Lower lobe of right lung (tissue), 2 donors: ENCODE measurements around the gene CRYZL1. TPM values are rescaled to one million over a fixed set of nuclear protein-coding genes. Genes with fewer than 3 reads are reported as not detected.
A peak's percentile ranks its signal among the peaks of the same experiment; 100 is the strongest.

Experiments used
- ATAC-seq, 2 donors: fragments of 200-7000 bp; cut with Tn5 transposase; one replicate each; pipeline ENCODE4 v1.9.1; 2020 to 2022; ENCODE audit warnings: mild to moderate bottlenecking in 2 of 2, moderate library complexity in 2 of 2
- DNase-seq: peaks from one replicate; pipeline ENCODE4 v3.0.0-alpha.2; 2020
- H3K27ac ChIP-seq: fragments of 200-600 bp; one replicate; pipeline ENCODE4 v1.8.0; 2022
- H3K27me3 ChIP-seq: fragments of 200-600 bp; one replicate; pipeline ENCODE4 v1.8.0; 2022; ENCODE audit warnings: low read depth
- H3K36me3 ChIP-seq: fragments of 200-600 bp; one replicate; pipeline ENCODE4 v1.8.0; 2022; ENCODE audit warnings: mild to moderate bottlenecking
- H3K4me1 ChIP-seq: fragments of 200-600 bp; one replicate; pipeline ENCODE4 v1.8.0; 2022
- H3K4me3 ChIP-seq: fragments of 200-600 bp; one replicate; pipeline ENCODE4 v1.8.0; 2022; ENCODE audit warnings: mild to moderate bottlenecking
- H3K9me3 ChIP-seq: fragments of 200-600 bp; one replicate; pipeline ENCODE4 v1.8.0; 2022
- intact Hi-C: fragments of 100-400 bp; cut with DNase I; formaldehyde crosslinking; loops from one replicate; pipeline ENCODE4 v1.11.0; 2022
- total RNA-seq: library from RNA; stranded (reverse); fragmentation: NEBNext Ultra II Directional; extraction: Animal tissue kit (Norgen Biotek cat#: 25700); gene quantifications from one replicate; pipeline ENCODE4 v1.2.1, GENCODE V29; 2021
- TF ChIP-seq, protein P1 (sequence below): fragments of 200-600 bp; IDR thresholded peaks from one replicate; pipeline ENCODE4 v1.8.0; 2022; ENCODE audit warnings: antibody characterized with exemption, mild to moderate bottlenecking
- donor health status: DM: no; HTN: yes; CAD: no; lungs with severe emphysema.

The CRYZL1 gene
- total RNA-seq, 1 donor from 2014 or later, result 29.4 TPM

DNA sequence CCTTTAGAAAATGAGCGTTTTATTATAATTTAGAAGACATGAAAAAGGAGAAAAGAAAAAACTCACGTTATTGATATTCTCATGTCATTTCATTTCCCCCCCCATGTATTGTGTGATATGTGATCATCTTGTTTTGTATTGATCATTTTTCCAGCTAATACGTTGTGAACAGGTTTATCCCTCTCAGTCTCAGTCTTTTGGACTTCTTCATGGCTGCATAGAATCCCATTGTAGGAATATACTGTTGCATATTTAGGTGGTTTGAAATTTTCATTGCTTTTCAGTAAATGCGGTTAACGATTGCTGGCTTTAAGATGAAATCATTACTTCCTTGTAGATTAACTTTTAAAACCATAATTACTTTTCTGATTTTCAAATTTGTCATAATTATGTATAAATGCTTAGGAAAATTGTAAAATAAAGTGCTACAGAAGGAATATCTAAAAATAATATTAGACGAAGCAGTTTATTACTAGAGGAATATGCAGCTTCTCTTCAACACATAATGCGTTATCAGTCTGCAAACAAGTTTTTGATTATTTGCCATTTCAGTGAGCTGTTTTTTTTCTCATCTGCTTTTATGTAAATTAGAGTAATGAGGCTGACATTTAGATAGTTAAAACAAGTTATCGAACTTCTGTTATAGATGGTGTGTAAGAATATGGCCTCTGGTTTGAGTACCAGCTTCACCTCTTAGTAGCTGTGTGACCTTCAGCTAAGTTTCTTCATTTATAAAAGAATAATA, 96.9 kb downstream of the CRYZL1 start:
- DNase-seq (no peak), ATAC-seq (no peak)
- intact Hi-C loops, result no loop called here
- Histone ChIP-seq H3K4me1 (peaks cover 45% of the 10 kb centered on the region), H3K4me3 (peak overlapping the region; percentile 73), H3K27ac (no peak overlapping the region), H3K36me3 (peaks cover 36% of the 10 kb centered on the region), H3K9me3 (no peaks in the 10 kb centered on the region), H3K27me3 (no peaks in the 10 kb centered on the region)
- TF ChIP-seq, protein P1, sequence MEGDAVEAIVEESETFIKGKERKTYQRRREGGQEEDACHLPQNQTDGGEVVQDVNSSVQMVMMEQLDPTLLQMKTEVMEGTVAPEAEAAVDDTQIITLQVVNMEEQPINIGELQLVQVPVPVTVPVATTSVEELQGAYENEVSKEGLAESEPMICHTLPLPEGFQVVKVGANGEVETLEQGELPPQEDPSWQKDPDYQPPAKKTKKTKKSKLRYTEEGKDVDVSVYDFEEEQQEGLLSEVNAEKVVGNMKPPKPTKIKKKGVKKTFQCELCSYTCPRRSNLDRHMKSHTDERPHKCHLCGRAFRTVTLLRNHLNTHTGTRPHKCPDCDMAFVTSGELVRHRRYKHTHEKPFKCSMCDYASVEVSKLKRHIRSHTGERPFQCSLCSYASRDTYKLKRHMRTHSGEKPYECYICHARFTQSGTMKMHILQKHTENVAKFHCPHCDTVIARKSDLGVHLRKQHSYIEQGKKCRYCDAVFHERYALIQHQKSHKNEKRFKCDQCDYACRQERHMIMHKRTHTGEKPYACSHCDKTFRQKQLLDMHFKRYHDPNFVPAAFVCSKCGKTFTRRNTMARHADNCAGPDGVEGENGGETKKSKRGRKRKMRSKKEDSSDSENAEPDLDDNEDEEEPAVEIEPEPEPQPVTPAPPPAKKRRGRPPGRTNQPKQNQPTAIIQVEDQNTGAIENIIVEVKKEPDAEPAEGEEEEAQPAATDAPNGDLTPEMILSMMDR, result no peak

DNA sequence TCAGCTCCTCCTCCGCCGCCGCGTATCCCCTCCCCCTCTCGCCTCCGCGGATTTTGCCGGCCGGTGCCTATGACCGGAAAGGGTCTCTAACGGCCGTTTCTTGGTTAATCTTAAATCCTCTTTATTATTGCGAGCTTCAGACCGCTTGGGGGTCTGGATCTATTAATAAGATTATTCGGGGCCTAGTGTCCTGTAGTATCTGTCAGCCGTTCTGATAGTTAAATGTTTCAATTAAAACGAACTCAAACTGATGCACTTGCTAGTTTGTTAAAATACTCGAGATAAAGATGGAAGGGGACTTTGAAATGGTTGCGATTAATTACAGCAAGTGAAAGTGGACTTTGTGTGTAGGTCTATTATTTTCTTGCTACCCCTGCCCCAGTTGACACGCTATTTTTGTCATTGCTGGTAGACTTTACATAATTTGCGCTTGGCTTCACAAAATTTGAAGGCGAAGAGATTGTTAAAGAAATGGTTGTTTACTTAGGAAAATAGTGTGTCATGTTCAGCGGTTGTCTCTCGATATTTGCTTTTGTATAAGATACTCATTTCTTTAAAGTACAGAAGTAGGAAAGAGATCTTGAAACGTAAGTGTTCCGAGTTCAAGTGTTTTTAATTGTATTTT, 97.9 kb downstream of the CRYZL1 start:
- TF ChIP-seq, protein P1, result no peak
- ATAC-seq, result peak; percentile 57 to 66
- Histone ChIP-seq H3K4me1 (peaks cover 45% of the 10 kb centered on the region), H3K9me3 (no peaks in the 10 kb centered on the region), H3K36me3 (peaks cover 32% of the 10 kb centered on the region), H3K27me3 (no peaks in the 10 kb centered on the region), H3K4me3 (peak overlapping the region; percentile 73), H3K27ac (peak overlapping the region; percentile 97)
- peak; percentile 84 for DNase-seq
- intact Hi-C loops, result no loop called here

DNA sequence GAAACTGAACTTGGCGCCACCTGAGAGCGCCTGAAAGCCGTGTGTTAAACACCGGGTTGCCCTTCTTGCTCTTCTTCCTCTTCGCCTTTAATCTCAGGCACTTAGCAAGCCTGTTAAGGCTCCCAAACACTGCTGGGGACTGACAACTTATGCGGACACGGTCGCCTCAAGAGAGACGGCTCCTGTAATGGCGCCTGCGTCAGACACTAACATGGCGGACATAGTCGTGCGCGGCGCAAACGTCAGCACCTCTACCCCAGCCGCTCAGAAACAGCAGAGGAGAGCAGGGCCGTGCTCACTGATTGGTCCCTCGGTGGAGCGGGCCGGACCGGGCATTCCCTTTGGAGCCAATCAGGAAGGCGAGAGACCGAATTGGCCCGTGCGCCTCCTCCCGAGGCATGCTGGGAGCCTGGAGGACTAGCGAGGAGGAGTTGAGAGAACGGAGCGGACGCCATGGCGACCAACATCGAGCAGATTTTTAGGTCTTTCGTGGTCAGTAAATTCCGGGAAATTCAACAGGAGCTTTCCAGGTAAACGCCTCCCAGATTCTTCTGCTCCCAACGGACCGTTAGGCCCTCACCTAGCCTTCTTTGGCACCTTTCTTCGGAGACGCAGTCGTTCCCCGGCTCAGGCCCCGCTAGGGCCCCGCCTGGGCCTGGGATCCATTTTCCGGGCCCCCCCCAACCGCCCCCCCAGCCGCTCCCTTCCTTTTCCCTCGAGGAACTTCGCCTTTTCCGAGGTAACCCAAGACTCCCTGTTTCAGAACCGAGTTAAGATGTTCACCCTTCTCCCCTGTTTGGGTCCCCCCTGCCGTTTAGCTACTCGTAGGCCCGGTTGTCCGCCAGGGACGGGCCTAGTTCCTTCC, 98.7 kb downstream of the CRYZL1 start, which contains the start of gene SON:
SON (plus strand) TSS at position 399 of the 865 bp plus-strand sequence; CDS start at position 454, 55 bp downstream.
- H3K36me3 ChIP-seq, result peaks cover 32% of the 10 kb centered on the region
- peak within 1 kb of the TSS; percentile 73 for H3K4me3 ChIP-seq
- peaks cover 45% of the 10 kb centered on the region for H3K4me1 ChIP-seq
- ATAC-seq, result peak; percentile 98 to 99
- intact Hi-C loops, result no loop called here
- H3K27me3 ChIP-seq, result no peaks in the 10 kb centered on the region
- H3K9me3 ChIP-seq, result no peaks in the 10 kb centered on the region
- TF ChIP-seq, protein P1, result no peak
- H3K27ac ChIP-seq, result peak within 1 kb of the TSS; percentile 97
- peak; percentile 99 for DNase-seq

DNA sequence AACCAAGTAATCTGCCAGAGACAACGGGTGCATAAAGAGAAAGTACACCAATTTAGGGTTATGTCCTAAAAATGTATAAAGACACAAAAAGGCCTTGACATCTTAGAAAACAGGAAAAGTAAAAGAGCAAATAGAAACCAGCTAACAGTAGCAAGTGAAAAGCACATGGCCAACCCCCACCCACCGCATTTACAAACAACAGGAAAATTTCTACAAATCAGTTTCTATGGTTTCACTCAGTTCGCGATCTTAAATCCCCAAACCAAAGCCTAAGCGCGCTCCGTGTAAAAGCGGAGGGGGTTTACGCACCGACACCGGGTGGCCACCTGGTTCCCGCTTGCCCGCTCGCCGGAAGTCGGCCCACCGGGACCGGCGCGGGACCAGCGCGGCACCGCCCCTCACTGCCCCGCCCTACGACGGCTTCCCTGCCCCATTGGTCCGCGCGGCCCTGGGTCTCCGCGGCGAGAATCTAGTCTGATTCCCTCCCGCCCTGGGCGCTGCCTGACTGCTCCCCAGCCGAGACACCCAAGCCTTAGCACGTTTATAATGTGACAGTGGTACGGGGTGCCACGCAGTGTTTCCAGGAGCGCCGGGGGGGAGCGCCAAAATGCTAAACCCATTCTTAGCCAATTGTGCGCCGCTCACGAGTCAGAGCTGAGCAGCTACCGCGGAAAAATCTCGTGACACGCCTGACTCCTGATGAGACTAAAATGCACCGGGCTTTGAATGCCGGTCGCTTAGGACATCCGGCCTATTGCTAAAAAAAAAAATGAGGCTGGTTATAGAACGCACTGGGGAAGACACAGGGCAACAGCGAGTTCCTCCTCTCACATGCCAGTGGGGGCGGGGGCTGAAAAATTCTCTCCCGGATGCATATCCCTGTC, 99.5 kb downstream of the CRYZL1 start, which contains the start of gene GART:
GART (minus strand) TSS at position 362 of the 884 bp plus-strand sequence. CDS start 2,802 bp downstream, outside the sequence.
- Histone ChIP-seq H3K4me3 (peak within 1 kb of the TSS; percentile 73), H3K4me1 (peaks cover 42% of the 10 kb centered on the region), H3K9me3 (no peaks in the 10 kb centered on the region), H3K27ac (peak within 1 kb of the TSS; percentile 97), H3K36me3 (peaks cover 32% of the 10 kb centered on the region), H3K27me3 (no peaks in the 10 kb centered on the region)
- ATAC-seq, result peak; percentile 92
- peak; percentile 87 for DNase-seq
- intact Hi-C loops, result no loop called here
- TF ChIP-seq, protein P1, result no peak
